ENCODE data around the gene JARID2.

- TF ChIP-seq POLR2A (IDR thresholded peaks at IDR 0.05) (no peak), CTCF (IDR thresholded peaks at IDR 0.05) (no peak)
Observed at GRCh38 chr6:15297895-15298590, 52.2 kb downstream of the JARID2 start.

Measured in thyroid gland (tissue), 4 donors.